GM18951 (cell line): Measurements from ENCODE around the gene CHADL.
"Not testable (repeated sequence)": the region's sequence is repeated elsewhere in the genome, so short reads cannot be mapped to it uniquely, and the experiment has no call there.

ENCODE experiments used
- POLR2A ChIP-seq: IDR thresholded peaks from 4 replicates; pipeline ENCODE4 v1.6.1; 2011; ENCODE audit warnings: mild to moderate bottlenecking; ENCODE audit not compliant: insufficient read length, insufficient read depth; ENCODE audit errors: extremely low read depth
- in situ Hi-C: fragments of 300-500 bp; cut with MboI; formaldehyde crosslinking; loops from one replicate; pipeline ENCODE4 v1.12.0; 2022; ENCODE audit warnings: low sequenced_read_pairs, mixed read lengths, inconsistent platforms; ENCODE audit not compliant: unreplicated experiment

Gene CHADL

DNA sequence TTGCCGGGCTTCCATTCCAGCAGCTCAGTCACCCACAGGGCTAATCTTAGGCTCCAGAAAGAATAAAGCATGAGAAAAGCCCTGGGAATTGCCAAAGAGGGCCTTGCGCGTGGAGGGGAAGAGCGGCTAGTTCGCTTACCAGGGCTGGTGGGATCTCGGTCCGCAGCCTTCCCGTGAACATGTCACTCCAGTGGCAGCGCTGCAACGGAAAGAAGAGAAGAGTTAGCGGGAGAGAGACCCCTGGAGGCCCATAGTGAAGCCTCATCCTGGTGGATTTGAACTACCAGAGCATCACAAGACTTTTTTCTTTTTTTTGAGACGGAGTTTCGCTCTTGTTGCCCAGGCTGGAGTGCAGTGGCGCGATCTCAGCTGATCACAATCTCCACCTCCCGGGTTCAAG, 27.2 kb upstream of the CHADL start:
- in situ Hi-C loops, result no loop called here
- TF ChIP-seq POLR2A, result no peak

DNA sequence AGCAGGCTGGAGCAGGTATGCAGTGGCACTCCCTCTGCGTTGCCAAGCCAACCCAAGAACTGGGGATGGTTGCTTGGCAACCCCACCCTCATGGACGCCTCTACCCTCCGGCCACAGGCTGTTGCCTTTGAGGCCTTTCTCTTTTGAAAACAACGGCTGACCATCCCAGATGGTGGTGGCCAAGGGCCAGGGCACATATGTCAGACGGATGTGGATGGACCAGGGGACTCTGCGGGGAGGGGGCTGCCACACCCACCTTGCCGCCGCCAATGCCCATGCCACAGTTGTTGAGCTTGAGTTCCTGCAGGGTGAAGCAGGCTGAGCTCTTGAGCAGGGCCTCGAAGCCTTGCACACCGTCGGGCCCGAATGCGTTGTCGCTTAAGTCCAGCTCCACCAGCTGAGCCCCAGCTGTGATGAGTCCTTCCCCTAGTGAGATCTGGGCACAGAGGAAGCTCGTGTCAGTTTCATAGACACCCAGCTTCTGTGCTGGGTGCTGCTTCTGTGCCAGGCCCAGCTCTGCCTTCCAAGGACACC, 23.7 kb upstream of the CHADL start:
- in situ Hi-C loops, result no loop called here
- TF ChIP-seq POLR2A, result no peak

DNA sequence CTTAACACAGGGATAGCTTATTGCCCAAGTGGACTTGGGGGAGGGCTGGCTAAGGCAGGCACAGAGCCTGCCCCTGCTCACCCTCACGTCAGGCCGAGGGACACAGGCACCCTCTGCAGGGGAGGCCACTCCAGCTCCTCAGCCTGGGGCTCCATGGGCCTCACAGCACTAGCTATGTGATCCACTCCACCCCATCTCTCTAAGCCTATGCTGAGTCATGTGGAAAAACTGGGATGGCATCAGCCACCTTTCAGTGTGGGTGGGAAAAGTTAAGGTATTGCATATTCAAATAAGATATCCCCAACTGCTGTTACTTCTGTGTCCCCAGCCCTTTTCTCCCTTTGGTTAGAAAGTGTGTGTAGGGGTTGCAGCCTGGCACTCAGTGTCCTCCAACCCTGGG, 23.0 kb upstream of the CHADL start:
- in situ Hi-C loops, result no loop called here
- TF ChIP-seq POLR2A, result no peak

DNA sequence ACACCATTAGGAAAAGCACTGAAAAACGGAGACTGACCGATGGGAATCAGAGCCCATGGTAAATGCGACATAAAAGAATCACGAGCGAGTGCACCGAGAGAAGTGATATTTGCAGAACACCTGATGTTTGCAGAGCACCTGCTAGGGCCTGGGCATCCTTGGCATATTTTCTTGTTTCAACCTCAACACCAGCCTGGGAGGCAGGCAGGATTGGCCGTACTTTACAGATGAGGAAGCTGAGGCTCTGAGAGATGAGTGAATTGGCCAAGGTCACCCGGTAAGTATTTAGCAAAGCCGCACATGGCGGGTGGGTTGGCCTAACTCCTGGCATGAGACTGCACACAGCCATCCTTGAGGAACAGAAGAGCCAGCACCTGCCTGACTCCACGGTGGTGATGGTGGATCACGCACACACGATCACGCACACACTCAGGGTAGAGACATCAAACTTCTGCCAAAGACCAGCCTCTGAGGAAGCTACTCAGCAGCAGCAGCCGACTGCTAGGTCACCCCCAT, 21.6 kb upstream of the CHADL start:
- TF ChIP-seq POLR2A, result no peak
- in situ Hi-C loops, result no loop called here

DNA sequence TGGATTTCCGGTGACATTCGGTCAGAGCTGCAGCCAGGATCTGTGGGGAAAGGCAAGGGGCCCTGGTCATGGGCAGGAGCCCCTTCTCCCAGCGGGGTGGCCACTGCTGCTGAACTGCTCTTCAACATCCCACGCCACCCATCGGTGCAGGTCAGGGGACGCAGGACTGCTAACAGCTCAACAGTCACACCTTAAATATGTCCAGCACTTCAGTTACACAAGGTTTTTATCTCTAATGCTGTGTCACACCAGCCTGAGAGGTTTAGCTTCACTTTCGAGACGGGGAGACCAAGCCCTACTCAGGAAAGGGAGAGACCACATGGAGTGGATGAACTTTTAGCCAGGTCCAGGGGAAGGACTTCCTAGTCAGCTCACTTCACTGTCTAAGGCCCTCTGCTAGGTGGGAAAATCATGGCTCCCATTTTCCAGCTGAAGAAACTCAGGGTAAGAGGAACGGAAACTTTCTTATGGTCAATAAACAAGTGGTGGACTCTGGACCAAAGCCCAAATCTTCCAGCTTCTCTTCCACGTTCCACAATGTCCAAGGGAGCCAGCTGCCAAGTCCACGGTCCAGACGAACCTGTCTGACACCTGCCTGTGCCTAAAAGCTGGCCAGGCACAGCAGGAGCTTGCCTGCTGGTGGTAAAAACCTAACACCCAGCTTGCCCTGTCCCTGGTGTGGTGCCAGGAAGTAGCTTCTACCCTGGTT, 21.0 kb upstream of the CHADL start:
- in situ Hi-C loops, result no loop called here
- TF ChIP-seq POLR2A, result no peak

DNA sequence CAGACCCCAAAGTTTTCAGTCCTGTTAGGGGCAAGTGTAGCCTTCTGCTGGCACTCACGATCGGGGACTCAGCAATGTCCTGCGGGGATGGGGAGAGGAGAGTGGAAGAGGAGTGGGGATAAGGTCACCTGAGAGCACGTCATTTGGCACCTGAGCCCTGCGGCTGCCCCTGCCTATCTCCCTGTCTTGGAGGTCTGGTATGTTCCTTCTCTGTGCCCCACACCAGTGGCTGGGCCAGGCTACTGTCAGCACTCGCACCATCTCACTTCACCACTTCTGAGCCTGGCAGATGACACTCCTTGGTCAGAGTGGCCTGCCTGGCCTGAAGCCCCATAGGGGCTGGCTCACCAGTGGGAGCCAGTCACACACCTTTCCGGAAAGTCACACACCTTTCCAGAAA, 20.1 kb upstream of the CHADL start:
- no peak for TF ChIP-seq POLR2A
- in situ Hi-C loops, result no loop called here

DNA sequence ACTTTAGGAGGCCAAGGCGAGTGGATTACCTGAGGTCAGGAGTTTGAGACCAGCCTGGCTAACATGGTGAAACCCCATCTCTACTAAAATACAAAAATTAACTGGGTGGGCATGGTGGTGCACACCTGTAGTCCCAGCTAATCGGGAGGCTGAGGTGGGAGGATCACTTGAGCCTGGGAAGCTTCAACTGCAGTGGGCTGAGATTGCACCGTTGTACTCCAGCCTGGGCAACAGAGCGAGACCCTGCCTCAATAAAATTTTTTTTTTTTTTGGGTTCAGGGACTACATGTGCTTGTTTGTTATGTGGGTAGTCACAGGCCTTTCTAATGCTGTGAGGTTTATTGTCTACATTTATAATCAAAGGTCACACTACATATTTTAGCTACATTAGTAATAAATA, 19.0 kb upstream of the CHADL start:
- in situ Hi-C loops, result not testable (repeated sequence)

DNA sequence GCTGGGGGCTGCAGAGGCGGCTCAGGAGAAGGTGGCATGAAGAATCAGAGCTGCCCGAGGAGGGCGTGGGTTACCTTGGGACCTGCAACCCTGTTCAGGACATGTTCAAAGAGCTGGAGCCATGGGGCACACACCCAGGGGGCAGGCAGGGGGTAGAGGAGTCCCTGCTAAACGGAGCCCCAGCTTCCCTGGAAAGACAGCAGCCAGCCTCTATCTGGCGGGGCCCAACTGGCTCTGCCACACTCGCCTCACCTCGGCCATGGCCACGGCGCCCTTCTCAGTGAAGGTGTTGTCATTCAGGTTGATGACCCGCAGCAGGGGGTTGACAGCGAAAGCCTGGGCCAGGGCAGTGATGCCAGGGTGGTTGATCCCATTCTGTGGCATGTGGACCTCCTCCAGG, 17.0 kb upstream of the CHADL start:
- in situ Hi-C loops, result no loop called here
- TF ChIP-seq POLR2A, result no peak

DNA sequence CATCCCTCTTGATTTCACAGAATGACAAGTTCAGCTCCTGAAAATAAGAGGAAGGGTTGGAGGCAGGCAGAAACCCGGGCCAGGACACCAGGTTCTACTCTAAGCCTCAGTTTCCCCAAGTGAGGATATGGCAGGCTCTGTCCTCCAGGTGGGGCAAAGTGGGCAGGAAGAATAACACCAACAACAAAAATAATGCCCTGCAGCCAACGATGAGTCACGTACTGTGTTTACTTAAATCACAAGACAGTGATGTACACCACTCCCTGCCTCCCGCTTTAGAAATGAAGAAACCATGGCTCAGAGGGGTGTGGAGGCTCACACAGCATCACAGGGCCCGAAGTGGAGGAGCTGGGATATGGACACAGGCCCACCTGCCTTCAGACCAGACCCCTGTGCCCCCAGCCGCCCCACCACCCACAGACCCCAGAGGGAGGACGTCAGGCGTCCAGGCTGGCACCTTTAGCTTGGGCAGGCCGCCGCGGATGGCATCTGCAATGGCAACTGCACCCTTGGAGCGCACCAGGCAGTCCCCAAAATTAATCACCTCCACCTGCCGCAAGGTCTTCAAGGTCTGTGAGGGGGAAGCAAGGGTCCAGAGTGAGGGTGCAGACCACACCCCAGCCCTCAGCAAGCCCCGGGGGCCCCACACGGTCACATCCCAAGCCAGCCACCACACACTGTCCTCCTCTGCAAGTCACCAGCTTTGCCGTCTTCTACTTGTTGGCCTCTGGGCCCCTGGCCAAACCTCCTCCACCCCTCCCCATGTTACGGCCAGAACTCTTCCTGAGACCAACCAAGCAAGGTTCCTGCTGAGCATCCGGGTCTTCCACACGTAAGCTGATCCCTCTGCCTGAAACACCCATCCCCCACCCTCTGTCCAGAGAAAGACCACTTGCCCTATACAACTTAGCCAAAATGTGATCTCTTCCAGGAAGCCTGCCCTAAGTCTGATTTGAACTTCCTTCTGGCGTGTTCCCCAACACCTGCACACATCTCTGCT, 15.8 kb upstream of the CHADL start:
- no peak for TF ChIP-seq POLR2A
- in situ Hi-C loops, result no loop called here

DNA sequence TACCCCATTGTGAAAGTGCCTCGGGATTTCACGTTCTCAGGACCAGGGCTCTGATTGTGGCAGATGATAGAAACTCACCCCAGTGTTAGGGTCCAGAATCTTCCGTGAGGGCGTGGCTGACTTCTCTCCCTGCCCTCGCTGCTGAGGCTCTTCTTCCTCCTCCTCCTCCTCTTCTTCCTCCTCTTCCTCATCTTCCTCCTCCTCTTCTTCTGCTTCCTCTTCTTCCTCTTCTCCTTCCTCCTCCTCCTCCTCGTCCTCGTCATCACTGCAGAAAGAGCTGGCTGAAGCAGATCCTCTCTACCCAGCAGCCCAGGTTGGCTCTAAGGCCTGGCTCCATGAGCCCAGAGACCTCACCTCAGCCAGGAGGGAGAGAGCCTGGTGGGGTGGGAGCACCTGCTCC, 13.5 kb upstream of the CHADL start:
- in situ Hi-C loops, result no loop called here
- no peak for TF ChIP-seq POLR2A

DNA sequence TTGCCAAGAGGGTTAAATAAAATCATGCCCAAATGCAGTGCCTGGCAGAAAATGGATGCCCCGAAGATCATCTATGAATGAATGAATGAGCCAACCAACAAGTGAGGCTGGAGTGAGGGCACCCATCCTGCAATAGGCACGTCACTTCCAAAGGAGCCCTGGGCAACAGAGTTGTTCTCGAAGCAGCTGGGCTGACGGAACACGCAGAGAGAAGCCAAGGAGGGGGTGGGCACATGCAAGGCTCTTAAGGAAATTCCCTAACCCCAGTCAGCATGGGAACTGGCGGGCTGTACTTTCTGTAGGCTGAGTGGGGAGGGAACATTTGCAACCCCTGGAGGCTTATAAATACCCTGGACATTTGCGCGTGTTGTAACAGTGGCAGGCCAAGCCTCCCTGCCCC, 11.6 kb upstream of the CHADL start:
- in situ Hi-C loops, result no loop called here

DNA sequence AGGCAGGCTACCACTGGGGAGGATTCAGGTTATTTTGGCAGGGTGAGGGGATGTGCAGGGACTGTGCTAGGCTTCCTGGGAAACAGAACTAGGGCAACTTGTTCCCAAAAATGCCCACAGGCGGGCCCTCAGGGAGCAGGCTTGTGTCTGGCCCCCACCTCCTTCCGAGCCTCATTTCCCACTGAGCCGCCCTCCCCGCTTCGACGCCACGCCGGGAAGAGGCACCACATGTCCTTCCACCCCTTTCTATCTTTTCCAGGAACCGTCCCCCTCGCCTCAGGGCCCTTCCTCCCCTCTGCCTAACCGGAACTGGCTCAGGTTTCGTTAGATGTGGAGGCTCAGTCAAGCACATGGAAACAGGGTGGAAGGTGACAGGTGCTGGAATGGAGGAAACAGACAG, 9.4 kb upstream of the CHADL start:
- in situ Hi-C loops, result no loop called here
- TF ChIP-seq POLR2A, result no peak

More for the DNA sequence above, 11.6 kb upstream of the CHADL start:
- no peak for TF ChIP-seq POLR2A

DNA sequence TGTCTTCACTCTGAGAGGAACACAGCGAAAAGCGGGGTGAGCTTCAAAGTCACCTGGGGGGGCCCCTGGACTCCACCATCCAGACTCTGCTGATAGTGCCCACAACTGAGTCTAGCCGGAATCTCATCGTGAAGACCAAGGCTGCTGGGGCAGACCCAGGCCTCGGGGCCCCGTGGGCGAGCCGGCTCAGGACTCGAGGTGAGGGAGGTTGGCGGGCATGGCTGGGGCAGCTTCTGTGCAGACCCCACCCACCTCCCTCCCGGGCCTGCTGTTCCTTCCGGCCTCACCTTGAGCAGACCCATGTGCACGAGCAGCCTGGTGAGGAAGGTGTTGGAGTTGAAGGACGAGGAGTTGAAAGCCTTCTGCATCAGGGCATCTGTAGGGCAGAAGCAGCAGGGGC, 8.7 kb upstream of the CHADL start:
- no peak for TF ChIP-seq POLR2A
- in situ Hi-C loops, result no loop called here

DNA sequence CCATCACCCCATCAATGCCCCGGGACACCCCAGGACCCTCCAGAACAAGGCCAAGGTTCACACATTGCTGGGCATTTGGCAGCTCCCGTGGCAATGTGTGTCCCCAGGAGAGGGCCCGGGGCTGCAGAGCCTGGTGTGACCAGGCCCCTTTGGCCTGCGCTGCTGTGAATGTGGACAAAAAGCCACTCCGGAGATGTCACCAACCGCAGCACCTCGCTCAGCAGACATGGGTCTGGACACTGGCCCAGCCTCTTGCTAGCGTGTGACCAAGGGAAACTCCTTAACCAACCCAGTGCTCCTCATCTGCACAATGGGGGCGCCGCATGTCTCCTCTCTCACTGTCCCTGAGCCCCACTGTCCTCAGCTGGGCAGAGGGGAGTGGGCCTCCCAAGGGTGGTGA, 8.0 kb upstream of the CHADL start:
- TF ChIP-seq POLR2A, result no peak

DNA sequence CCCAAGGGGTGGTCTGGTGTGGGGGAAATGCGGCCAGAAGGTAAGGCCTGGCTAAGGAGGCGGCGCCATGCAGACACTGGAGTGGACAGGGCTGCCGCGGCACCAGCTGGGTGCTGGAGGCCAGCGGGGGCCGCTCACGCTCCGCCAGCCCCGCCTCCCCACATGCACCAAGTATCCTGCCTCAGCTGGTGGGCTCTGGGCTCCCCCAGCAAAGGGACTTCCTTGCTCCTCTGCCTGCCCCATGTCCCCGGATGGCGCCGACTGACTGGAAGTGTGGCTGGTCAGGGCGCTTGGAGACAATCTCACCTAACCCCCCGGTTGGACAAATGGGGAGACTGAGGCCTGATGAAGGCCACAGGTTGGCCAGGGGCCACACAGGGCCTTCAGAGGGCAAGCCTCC, 7.6 kb upstream of the CHADL start:
- no peak for TF ChIP-seq POLR2A
- in situ Hi-C loops, result no loop called here

More for the DNA sequence above, 8.0 kb upstream of the CHADL start:
- in situ Hi-C loops, result no loop called here
